GM18511 (cell line): ENCODE measurements around the gene KPTN.

Experiments used
- ATAC-seq: cut with Tn5 transposase; IDR thresholded peaks from one replicate; pipeline ENCODE4 v1.9.1; 2021; ENCODE audit warnings: mild to moderate bottlenecking, moderate library complexity; ENCODE audit not compliant: unreplicated experiment

The KPTN gene

DNA sequence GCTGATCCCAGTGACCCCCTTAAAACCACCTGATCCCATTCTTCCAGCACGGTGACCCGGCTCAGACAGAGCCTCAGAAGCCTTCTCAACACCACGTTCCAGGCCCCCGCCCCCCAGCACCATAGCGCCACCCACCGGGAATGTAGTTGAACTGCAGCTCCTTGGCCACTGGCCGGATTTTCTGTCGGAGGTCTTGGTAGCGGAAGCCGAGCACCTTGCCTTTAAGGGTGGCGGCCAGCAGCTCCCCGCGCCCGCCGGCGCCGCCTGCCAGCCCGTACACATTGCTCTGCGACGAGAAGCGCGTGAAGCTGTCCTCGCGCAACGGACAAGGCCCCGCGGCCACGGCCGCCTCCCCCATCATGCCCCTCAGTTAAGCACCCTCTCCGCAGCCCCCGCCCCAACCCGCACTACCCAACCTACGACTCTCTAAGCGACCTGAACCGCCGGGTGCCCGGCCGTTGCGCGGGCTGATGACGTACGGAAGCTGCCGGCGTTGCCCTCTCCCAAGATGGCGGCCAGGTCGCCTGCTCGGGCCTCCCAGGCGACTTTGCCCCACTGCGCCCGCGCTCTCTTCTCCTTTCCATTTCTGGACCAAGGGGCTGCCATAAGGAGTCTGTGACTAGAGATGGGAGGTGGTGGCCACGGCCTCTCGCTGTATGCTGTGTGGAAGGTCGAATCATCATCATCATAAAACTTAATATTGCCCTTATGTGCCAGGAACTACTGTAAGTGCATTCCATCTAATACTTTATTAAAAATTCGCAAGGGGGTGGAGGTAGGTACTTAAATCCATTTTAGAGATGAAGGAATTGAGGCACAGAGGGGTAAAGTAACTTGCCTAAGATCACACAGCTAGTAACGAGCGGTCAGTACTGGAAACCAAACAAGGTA, at the start of gene KPTN:
TSS of gene KPTN (minus strand) at position 420 of the 891 bp plus-strand sequence. CDS start at position 361, 59 bp downstream.
- peak; percentile 76 for ATAC-seq

DNA sequence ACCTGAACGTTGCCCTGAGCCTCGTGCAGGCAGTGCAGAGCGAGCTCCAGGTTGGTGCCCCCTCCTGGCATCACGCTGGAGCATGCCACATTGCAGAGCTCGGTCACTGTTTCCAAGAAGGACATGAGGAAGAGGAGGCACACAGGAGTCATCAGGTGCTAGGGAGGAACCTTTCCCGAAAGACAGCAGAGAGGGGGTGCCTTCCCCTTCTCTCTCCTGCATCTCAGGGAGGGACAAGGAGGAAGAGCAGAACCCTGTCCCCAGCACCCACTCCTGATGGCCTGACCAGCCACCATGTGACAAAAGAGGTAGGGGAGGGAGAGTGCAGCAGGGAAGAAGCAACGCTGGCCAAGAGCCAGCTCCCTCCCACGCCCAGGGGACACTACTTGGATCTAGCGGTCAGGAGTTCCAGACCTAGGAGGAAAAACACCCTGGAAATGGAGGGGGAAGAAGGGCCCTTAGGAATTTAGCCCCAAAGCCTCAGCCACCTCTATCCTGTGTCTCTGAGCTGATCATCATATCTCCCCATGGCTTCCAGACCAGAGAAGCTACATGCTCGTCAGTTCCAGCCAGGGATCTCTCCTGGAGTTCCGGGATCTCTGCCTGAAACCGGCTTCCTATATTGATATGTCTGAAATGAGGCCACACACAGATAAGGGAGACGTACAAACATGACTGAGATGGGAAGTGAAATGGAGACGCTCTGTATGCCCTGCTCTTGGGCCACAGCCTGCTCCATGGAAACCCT, 47.8 kb upstream of the KPTN start:
- ATAC-seq = no peak

DNA sequence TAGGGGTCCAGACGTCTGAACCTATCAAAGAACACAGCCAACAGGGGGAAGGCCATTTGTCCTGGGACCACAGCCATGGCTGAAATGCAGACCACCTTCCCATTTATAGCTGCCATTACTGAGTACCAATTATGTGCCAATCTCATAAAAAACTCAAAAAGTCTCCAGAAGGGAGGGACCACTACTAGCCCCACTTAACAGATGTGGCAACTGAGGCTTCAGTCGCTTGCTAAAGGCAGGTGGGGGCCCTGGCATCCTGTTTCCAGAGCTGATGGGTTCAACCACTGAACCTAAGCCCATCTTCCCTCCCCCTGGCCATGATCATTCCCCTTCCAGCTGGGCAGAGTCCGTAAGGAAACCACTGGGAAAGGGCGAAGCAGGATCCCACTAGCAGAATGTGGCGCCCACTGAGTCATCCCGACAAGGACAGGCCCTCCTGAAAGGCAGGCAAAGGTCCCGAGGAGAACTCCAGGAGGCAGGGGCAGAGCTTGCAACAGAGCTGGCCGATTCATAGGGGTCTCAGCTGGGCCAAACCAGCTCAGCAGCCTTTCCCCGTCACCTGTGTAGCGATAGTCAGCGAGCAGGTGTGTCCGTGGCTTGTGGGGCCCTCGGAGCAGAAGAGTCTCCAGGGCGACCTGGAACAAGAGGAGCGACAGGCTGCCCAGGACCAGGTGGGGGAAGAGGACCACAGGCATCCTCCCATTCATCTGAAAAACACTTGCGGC, 45.2 kb upstream of the KPTN start:
- ATAC-seq = no peak

DNA sequence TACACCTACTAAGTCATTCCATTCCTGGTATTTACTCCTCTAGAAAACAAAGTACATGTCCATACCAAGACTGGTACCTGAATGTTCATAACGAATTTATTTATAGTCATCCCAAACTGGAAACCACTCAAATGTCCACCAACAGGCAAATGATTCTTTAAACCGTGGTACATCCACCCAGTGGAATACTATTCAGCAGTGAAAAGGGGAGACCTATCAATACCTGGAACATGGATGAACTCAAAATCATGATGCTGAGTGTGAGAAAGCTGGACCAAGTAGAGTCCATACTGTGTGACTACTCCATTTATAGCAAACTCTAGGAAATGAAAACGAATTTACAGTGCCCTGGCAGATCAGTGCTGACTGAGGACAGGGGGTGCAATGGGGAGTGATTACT, 42.8 kb upstream of the KPTN start:
- no peak for ATAC-seq

DNA sequence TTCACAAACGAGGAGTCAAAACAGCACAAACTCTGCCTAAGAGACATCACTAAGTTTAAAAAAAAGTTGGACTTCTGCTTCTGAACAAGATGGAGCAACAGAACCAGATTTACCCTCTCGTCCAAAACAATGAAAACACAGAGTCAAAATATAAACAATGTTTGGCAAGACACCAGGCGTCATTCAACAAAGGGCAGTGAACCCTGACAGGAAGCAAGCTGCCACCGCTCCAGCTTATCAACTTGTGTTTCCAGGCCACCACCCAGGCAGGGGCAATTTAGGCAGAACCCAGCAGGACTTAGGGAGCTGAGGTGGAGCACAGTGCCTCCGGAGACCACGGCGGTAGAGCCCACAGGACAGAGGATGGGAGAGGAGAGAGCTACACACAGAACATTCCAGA, 39.5 kb upstream of the KPTN start:
- ATAC-seq = no peak

DNA sequence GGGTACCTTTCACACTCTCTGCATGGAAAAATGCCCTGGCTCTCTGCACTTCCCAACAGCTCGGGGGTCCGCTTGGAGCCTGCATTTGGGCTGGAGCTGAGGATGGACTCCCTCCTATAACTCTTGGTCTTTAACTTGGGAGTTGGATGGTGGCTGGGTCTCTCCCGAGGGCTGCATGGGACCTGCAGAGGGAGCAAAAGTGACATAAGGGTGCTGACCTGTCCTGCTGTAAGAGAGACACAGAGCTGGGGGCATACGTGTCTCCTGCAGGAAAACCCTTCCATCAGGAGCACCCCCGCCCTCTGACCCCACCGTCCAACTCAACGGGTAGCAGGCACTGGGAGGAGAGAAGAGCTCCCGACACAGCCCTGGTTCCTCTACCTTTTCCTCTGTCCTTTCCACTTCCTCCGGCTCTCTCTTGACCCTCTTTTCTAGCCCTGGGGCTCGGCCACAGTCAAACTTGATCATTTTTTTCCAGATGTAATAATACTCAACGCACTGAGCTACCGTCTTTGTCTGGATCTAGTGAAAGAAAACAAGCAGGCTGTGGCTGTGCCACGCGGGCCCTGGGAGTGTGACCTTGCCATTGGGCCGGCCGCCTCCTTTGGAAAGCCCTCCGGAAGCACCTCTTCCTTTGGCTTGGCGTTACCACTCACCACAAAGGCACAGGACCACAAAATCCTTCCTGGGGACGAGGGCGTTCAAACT, 37.6 kb upstream of the KPTN start:
- no peak for ATAC-seq

DNA sequence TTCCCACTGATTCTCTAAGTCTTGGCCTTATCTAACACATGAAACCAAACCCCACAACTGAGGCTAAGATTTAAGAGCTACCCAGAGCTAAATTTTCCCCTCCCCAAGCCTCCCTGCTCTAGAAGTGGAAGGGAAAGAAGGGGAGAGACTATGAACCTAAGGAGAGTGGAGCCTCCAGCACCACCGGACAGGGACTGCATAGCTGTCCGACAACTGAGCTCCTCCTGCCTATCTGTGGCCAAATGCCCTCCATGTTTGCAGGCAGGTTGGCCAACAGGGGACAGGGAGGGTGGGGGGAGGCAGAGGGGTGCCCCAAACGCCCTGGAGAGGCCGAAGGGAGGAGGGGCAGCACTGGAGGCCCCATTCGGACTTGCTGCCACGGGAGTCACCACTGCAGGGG, 36.8 kb upstream of the KPTN start:
- no peak for ATAC-seq

DNA sequence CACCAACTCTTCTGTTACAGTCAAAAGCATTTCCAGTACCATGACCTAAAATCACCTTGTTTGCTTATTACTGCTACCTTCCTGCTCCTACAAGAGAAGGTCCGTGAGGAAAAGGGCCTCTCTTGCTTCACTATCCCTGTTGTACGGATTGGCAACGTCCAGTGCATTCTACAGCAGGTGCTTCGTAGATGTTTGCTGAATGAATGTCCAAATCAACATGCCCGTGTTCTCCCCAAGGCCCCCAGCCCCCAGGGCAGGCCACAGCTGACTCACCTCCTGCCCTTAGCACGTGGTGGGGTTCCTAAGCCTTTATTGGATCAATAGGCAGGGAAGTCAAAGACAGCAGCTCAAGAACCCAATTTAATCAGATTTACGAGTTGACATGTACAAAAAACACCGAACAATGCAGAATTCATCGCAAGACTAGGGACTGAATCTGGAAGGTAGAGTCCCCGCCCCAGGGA, 36.4 kb upstream of the KPTN start:
- ATAC-seq = no peak

DNA sequence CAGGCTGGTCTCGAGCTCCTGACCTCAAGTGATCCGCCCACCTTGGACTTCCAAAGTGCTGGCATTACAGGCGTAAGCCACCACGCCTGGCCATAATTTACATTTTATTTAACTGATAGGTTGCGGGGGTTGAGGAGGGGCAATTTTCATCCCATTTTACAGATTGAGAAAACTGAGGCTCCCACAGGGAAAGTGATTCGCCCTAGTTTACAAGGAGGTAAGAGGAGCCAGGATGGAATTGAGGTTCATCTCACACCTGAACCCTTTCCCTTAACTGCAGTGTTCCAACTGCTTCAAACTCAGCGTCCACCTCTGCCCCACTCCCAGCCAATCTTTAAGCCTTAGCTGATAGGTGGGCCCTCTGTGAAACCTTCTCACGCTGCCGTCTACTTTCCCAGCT, 34.8 kb upstream of the KPTN start:
- ATAC-seq = no peak

DNA sequence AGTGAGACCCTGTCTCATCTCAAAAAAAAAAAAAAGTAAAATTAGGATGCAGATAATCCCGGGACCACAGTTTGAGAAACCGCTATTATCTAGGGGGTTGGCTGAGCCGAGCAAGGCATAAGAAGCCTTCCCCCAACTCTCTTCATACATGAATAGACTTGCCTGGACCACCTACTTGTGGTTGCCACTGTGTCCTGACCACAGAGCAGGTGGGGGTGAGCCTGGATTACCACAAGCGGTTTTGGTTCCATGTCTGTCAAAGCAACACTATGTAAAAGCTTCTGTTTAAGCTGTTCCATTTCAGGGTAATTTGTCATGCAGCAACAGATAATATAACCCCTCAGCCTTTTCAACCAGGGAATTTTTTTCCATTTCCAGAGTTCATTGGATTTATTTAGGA, 34.1 kb upstream of the KPTN start:
- peak; percentile 39 for ATAC-seq

DNA sequence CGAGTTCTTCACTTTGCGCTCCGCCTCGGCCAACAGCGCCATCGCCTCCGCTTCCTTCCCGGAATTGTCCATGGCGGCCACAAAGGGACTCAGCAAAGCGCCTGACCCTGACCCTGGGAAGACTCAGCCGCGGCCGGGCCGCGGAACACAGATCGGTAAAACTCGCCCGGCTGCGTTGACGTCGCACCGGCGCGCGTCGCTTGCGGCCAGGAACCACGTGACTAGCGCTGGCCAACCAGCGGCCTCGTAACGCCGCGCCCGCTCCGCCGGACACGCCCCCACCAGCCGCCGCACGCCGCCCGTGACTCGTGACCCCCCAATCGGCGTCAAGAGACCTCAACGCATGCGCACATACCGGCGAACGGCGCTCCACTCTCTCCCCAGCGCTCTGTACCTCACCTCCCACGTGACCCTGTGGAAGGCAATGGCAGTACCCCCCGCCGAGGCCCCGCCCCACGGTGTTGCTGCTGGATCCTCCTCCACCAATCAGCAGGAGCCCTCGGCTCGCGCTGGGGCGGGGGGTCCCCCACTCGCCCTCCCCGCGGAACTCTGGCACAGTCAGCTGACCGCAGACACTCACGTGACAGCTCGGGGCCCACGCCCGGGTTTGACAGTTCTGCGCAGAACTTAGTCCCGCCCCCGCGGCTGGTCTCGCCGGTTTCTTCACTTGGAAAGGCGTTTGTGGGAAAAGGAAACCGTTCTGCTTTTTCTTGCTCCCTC, 31.0 kb upstream of the KPTN start, which contains the start of gene NAPA:
TSS of gene NAPA (minus strand) at position 195 of the 720 bp plus-strand sequence. CDS start at position 72, 123 bp downstream.
- peak; percentile 76 for ATAC-seq

DNA sequence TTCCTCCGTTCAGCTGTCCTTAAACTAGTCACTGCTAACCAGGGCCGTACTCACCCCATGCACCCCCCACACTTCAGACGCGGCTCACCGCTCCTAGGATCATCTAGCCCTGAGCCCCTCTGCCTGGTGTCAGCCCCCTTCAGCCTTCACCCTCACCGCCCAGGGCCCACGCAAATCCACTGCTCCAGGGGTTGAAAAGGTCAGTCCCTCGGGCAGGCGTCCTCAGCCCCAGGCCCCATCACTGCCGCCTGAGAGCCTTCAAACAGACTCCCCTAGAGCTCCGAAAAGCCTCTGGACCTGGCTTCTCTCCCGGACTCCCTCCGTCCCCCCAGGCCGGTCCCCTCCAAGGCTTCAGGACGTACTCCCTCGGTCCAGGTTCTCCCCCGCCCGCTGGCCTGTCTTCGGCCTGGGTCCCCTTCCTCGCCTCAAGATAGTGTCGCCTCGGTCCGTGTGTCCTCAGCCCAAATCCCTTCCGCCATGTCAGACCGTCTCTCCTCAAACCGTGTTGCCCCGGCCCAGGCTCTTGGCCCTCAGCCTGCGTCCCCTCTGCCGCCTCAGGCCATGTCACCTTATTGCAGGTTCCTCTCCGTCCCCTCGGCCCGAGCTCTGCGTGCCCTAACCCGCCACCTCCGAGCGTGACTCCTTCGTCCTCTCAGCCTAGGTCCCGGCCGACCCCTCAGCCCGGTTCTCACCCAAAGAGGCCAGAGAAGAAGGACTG, 30.3 kb upstream of the KPTN start:
- peak; percentile 2 for ATAC-seq

DNA sequence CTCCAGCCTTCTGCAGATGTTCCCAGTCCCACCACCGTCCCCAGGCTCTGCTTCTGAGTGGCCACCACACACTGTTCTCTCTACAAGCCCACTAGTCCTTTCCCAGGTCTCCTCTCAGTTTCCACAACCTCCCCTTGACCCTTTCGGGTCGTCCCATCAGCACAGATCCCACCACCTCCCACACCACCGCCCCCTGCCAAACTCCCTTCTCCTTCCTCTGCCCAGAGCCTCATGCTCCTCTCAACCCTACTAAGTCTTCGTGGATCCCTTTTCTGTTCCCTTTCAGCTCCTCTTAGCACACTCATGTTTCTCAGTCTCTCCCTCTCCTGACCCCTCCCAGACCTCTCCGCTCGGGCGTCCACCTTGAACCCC, 28.9 kb upstream of the KPTN start:
- no peak for ATAC-seq

DNA sequence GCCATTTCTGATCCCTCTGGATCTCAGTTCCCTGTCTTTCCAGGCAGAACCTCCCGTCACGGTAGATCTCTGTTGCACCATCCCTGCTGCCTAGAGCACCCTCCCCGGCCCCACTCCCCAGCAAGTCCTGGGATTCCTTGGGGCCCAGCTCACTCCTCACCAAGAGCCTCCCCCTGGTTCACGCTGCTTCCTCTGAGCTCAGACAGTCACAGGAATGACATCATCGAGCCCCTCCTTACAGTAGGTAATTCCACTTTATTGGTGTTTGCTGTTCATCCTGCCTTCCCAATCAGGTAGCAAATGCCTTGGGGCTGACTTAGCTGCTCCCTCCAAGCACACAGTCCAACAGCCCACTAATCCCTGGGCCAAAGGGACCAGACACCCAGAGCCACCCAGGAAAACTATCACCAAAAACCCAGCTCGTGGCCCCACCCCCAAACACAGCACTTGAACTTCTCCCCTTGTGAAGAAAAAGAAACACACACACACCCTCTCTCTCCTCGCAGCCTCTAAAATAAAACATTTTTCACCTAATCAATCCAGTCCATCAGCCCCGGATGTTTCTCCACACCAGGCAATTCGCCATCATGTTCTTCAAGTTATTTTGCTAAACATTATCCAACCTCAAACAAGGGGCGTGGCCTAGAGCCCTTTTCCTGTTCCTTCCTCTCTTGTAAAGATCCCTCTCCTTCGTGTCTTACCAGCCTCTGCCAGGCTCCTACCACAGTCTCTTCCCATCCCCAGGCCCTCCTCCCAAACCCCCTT, 28.3 kb upstream of the KPTN start:
- no peak for ATAC-seq

DNA sequence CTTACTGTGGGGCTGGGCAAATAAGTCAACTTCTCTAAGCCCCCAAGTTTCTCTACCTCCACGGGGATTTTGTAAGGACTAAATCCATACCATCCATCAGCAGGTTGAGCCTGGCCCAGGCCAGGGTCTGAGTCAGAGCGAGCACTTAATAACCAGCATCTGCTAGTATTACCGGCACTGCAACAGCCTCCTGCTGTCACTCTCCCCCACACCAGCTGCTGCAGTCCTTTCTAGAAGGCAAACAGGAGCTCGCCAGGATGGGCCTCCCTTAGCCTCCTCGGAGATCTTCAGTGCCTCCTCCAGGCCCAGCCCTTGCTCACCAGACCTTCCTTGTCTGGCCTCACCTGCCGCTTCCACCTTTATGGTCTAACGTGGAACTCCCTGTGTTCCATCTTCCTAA, 27.7 kb upstream of the KPTN start:
- ATAC-seq = no peak

DNA sequence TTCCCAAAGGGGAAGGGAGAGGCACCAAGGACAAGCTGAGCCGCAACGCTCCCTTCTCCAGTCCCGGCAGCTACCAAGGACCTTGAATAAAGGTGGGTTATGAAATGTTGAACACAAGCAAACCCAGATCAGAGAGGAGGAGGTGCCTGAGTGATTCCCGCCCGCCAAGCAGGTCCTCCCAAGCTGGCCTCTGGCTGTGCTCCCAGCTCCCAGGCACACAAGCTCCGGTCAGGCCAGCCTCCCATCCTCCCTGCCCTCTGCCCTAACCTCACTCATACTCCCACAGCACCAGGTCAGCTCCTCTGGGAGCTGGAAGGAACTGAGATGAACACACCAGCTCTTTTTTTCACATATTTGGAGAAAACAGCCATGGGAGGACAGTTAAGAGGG, 27.1 kb upstream of the KPTN start:
- no peak for ATAC-seq

DNA sequence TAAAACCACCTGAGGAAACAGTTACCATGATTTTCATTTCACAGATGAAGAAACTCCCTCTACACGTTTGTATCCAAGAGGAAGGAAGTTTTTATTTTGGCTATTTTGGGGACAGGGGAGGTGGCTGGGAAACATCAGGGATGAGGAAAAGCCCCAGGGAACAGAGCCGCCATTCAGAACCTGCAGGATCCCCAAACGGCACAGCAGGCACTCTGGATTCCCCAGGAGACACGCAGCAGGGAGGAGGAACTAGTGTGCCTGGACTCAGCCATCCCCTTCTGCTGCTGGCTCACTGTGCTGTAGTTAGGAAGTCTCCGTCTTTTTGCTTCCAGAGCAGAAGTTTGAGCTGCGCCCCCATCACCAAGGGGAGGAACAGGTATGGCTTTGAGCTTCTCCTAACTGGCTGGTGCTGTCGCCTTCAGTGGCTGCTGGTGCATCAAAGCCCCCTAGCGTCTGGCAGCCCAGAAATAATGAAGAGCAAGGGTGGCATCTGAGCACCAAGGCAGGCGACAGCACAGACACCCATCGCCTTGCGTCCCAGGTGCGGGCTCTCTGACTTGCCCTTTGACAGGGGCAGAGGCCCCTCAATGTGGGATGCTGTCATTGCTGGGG, 26.6 kb upstream of the KPTN start:
- no peak for ATAC-seq

DNA sequence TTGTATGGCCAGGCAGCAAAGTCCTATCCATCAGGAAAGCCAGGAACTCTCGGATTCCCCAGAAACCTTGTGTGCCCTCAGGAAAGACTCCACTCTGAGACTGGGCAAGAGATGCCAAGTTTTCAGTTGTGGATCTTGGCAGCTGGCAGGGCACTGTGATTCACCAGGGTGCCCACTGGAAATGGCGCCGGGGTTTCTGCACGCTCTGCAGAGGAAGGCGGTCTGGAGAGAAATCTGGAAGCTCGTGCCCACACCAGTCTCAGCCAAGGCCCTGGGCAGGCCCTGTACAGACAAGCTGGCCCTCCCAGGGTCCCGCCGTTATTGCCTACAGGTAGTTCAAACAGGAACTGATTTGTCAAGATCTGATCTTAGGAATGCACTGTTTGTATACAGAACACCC, 26.0 kb upstream of the KPTN start:
- no peak for ATAC-seq
